ENCODE data around the gene GJA4.
"Not testable (repeated sequence)": the region's sequence is repeated elsewhere in the genome, so short reads cannot be mapped to it uniquely, and the experiment has no call there.

Gene GJA4

GRCh38 chr1:34794001-34794789, 1.4 kb downstream of the GJA4 start:
- DNase-seq: no peak

- DNase-seq: no peak
Observed at GRCh38 chr1:34794790-34795180, 2.0 kb downstream of the GJA4 start.

- no peak for DNase-seq
Observed at GRCh38 chr1:34795916-34796315, 3.1 kb downstream of the GJA4 start.

GRCh38 chr1:34796990-34797389, 4.2 kb downstream of the GJA4 start:
- no peak for DNase-seq

GRCh38 chr1:34800214-34800613, 7.4 kb downstream of the GJA4 start:
- no peak for DNase-seq

- no peak for DNase-seq
Observed at GRCh38 chr1:34803770-34804169, 11.0 kb downstream of the GJA4 start.

- DNase-seq: no peak
Observed at GRCh38 chr1:34806396-34806795, 13.6 kb downstream of the GJA4 start.

GRCh38 chr1:34808051-34808810, 15.4 kb downstream of the GJA4 start:
- no peak for DNase-seq

- not testable (repeated sequence) for DNase-seq
Observed at GRCh38 chr1:34810781-34811180, 18.0 kb downstream of the GJA4 start.

- no peak for DNase-seq
Observed at GRCh38 chr1:34816332-34816731, 23.5 kb downstream of the GJA4 start.

GRCh38 chr1:34816778-34817177, 24.0 kb downstream of the GJA4 start:
- DNase-seq: no peak

- not testable (repeated sequence) for DNase-seq
Observed at GRCh38 chr1:34818862-34819261, 26.1 kb downstream of the GJA4 start.

GRCh38 chr1:34822202-34822601, 29.4 kb downstream of the GJA4 start:
- no peak for DNase-seq

- DNase-seq: no peak
Observed at GRCh38 chr1:34824817-34825454, 32.1 kb downstream of the GJA4 start.

- no peak for DNase-seq
Observed at GRCh38 chr1:34825455-34826091, 32.8 kb downstream of the GJA4 start.

GRCh38 chr1:34827341-34827941, 34.6 kb downstream of the GJA4 start:
- DNase-seq: no peak

GRCh38 chr1:34828611-34829010, 35.8 kb downstream of the GJA4 start:
- no peak for DNase-seq

- DNase-seq: no peak
Observed at GRCh38 chr1:34829250-34829649, 36.5 kb downstream of the GJA4 start.

GRCh38 chr1:34831721-34832246, 39.0 kb downstream of the GJA4 start:
- no peak for DNase-seq

GRCh38 chr1:34833711-34834110, 40.9 kb downstream of the GJA4 start:
- DNase-seq: no peak

GRCh38 chr1:34839526-34840305, 46.9 kb downstream of the GJA4 start:
- DNase-seq: no peak

- DNase-seq: no peak
Observed at GRCh38 chr1:34840426-34840825, 47.6 kb downstream of the GJA4 start.
